HK-2 (cell line): Measurements from ENCODE around the gene USP53.
A peak's percentile ranks its signal among the peaks of the same experiment; 100 is the strongest.
"Not testable (repeated sequence)": the region's sequence is repeated elsewhere in the genome, so short reads cannot be mapped to it uniquely, and the experiment has no call there.

Experiments used
- DNase-seq: peaks from one replicate; pipeline ENCODE4 v3.0.0-alpha.2; 2018; ENCODE audit not compliant: unreplicated experiment

The USP53 gene

GRCh38 chr4:119212234-119212963 lies at the start of gene USP53:
TSS of gene USP53 (plus strand) at chr4:119212713. CDS start at chr4:119239760, 27,047 bp downstream.
- peak; percentile 100 for DNase-seq

- DNase-seq, result no peak
Observed at GRCh38 chr4:119165767-119166166, 46.7 kb upstream of the USP53 start.

- no peak for DNase-seq
Observed at GRCh38 chr4:119170195-119170594, 42.3 kb upstream of the USP53 start.

GRCh38 chr4:119172223-119172622 lies 40.3 kb upstream of the USP53 start:
- no peak for DNase-seq

- DNase-seq, result not testable (repeated sequence)
Observed at GRCh38 chr4:119173729-119174361, 38.7 kb upstream of the USP53 start.

- no peak for DNase-seq
Observed at GRCh38 chr4:119179011-119179410, 33.5 kb upstream of the USP53 start.

GRCh38 chr4:119184128-119184527 lies 28.4 kb upstream of the USP53 start:
- DNase-seq, result no peak

- no peak for DNase-seq
Observed at GRCh38 chr4:119189638-119190037, 22.9 kb upstream of the USP53 start.

- DNase-seq, result no peak
Observed at GRCh38 chr4:119190354-119190753, 22.2 kb upstream of the USP53 start.

- DNase-seq, result no peak
Observed at GRCh38 chr4:119191505-119191904, 21.0 kb upstream of the USP53 start.

- DNase-seq, result no peak
Observed at GRCh38 chr4:119197772-119198212, 14.7 kb upstream of the USP53 start.

GRCh38 chr4:119204916-119205315 lies 7.6 kb upstream of the USP53 start:
- DNase-seq, result no peak

GRCh38 chr4:119205690-119206089 lies 6.8 kb upstream of the USP53 start:
- DNase-seq, result no peak

GRCh38 chr4:119206178-119206577 lies 6.3 kb upstream of the USP53 start:
- no peak for DNase-seq

GRCh38 chr4:119207051-119207450 lies 5.5 kb upstream of the USP53 start:
- no peak for DNase-seq

- no peak for DNase-seq
Observed at GRCh38 chr4:119209077-119209476, 3.4 kb upstream of the USP53 start.

- no peak for DNase-seq
Observed at GRCh38 chr4:119209586-119209985, 2.9 kb upstream of the USP53 start.

GRCh38 chr4:119210775-119211174 lies 1.7 kb upstream of the USP53 start:
- DNase-seq, result no peak

GRCh38 chr4:119211867-119212233 lies 663 bp upstream of the USP53 start:
- no peak for DNase-seq

- peak; percentile 91 for DNase-seq
Observed at GRCh38 chr4:119212964-119213606, 572 bp downstream of the USP53 start.

GRCh38 chr4:119218093-119218492 lies 5.6 kb downstream of the USP53 start:
- no peak for DNase-seq

- no peak for DNase-seq
Observed at GRCh38 chr4:119221412-119221811, 8.9 kb downstream of the USP53 start.

- no peak for DNase-seq
Observed at GRCh38 chr4:119227690-119228089, 15.2 kb downstream of the USP53 start.
